IMR-90 (cell line): Measurements from ENCODE around the gene RGL4. TPM values are rescaled to one million over a fixed set of nuclear protein-coding genes. Genes with fewer than 3 reads are reported as not detected.

Source experiments
- ATAC-seq: fragments of 200-7000 bp; cut with Tn5 transposase; 2 replicates; pipeline ENCODE4 v1.9.1; 2020; ENCODE audit warnings: low read depth, mild to moderate bottlenecking, moderate library complexity
- BruUV-seq: library from RNA; stranded (reverse); fragments of 400-500 nt; replicated peaks from 2 replicates; lab custom pipeline; 2021; lab: Mats Ljungman, UMichigan
- CTCF ChIA-PET: fragments of 300-600 bp; formaldehyde crosslinking; extraction: SDS; loops from one replicate; lab custom pipeline; 2021; ENCODE audit warnings: antibody characterized with exemption; lab: Yijun Ruan, JAX
- POLR2A ChIA-PET: fragments of 300-600 bp; sonication (Branson Sonifier 250); formaldehyde crosslinking; loops from one replicate; lab custom pipeline; 2022; ENCODE audit warnings: antibody characterized with exemption; ENCODE audit not compliant: unreplicated experiment; lab: Charles Lee
- DNase-seq: peaks from one replicate; pipeline ENCODE4 v3.0.0; 2013
- H2AFZ ChIP-seq: replicated peaks from 2 replicates; pipeline ENCODE3; 2013; ENCODE audit warnings: low read length, mild to moderate bottlenecking; ENCODE audit not compliant: poor library complexity
- H2AK5ac ChIP-seq: 2 replicates; pipeline ENCODE4 v1.6.1; 2013; ENCODE audit warnings: low read depth, low read length, inconsistent platforms
- H2AK9ac ChIP-seq: replicated peaks from 2 replicates; pipeline ENCODE3; 2013; ENCODE audit warnings: mild to moderate bottlenecking, low read depth, low read length, moderate library complexity; ENCODE audit not compliant: poor library complexity
- H2BK120ac ChIP-seq: 2 replicates; pipeline ENCODE4 v1.6.1; 2013; ENCODE audit warnings: low read depth, low read length, inconsistent platforms
- H2BK15ac ChIP-seq: 3 replicates; pipeline ENCODE4 v1.6.1; 2013; ENCODE audit warnings: low read depth, low read length, inconsistent platforms
- H2BK20ac ChIP-seq: 2 replicates; pipeline ENCODE4 v1.6.1; 2013; ENCODE audit warnings: low read depth, mild to moderate bottlenecking, inconsistent platforms, low read length, moderate library complexity
- H2BK5ac ChIP-seq: 2 replicates; pipeline ENCODE4 v1.6.1; 2013; ENCODE audit warnings: mild to moderate bottlenecking, low read depth, low read length, inconsistent platforms; ENCODE audit not compliant: poor library complexity, severe bottlenecking
- H3K14ac ChIP-seq: replicated peaks from 2 replicates; pipeline ENCODE4 v1.6.1; 2013; ENCODE audit warnings: low read depth, low read length, inconsistent platforms
- H3K18ac ChIP-seq: 2 replicates; pipeline ENCODE4 v1.6.1; 2013; ENCODE audit warnings: low read depth, low read length, control low read depth
- H3K23ac ChIP-seq: 2 replicates; pipeline ENCODE4 v1.6.1; 2013; ENCODE audit warnings: low read depth, low read length, inconsistent platforms
- H3K27ac ChIP-seq: 2 replicates; pipeline ENCODE4 v1.5.1; 2013; ENCODE audit warnings: mild to moderate bottlenecking, control low read depth, low read length; ENCODE audit not compliant: insufficient read depth
- H3K27me3 ChIP-seq: 2 replicates; pipeline ENCODE4 v1.6.1; 2013; ENCODE audit warnings: low read length; ENCODE audit not compliant: control insufficient read depth, insufficient read depth
- H3K36me3 ChIP-seq: 2 replicates; pipeline ENCODE4 v1.6.1; 2013; ENCODE audit warnings: low read length, mixed read lengths; ENCODE audit not compliant: control insufficient read depth, insufficient read depth
- H3K4ac ChIP-seq: 2 replicates; pipeline ENCODE4 v1.6.1; 2013; ENCODE audit warnings: low read depth, low read length, inconsistent platforms
- H3K4me1 ChIP-seq: 2 replicates; pipeline ENCODE4 v1.6.1; 2013; ENCODE audit warnings: low read length, mixed read lengths; ENCODE audit not compliant: control insufficient read depth, insufficient read depth
- H3K4me2 ChIP-seq: 2 replicates; pipeline ENCODE4 v1.6.1; 2013; ENCODE audit warnings: low read depth, mild to moderate bottlenecking, control low read depth, low read length, moderate library complexity
- H3K4me3 ChIP-seq: 2 replicates; pipeline ENCODE4 v1.5.1; 2013; ENCODE audit warnings: low read depth, mild to moderate bottlenecking, control low read depth, low read length, moderate library complexity; ENCODE audit not compliant: insufficient read depth
- H3K56ac ChIP-seq: 2 replicates; pipeline ENCODE4 v1.6.1; 2013; ENCODE audit warnings: low read length, inconsistent platforms; ENCODE audit not compliant: insufficient read depth; ENCODE audit errors: extremely low read depth
- H3K79me1 ChIP-seq, 2 experiments: 2 replicates each; pipeline ENCODE4 v1.6.1; 2013; ENCODE audit warnings: low read length in 2 of 2, inconsistent platforms in 1 of 2, low read depth in 1 of 2
- H3K9ac ChIP-seq: 2 replicates; pipeline ENCODE4 v1.6.1; 2013; ENCODE audit warnings: low read depth, low read length, control low read depth
- H3K9me1 ChIP-seq: 2 replicates; pipeline ENCODE4 v1.6.1; 2013; ENCODE audit warnings: low read length, inconsistent platforms; ENCODE audit not compliant: insufficient read depth
- H3K9me3 ChIP-seq: 2 replicates; pipeline ENCODE4 v1.6.1; 2013; ENCODE audit warnings: low read length; ENCODE audit not compliant: control insufficient read depth, insufficient read depth
- H4K20me1 ChIP-seq: 2 replicates; pipeline ENCODE4 v1.6.1; 2013; ENCODE audit warnings: low read length, inconsistent platforms; ENCODE audit not compliant: insufficient read depth
- H4K5ac ChIP-seq: 2 replicates; pipeline ENCODE4 v1.6.1; 2013; ENCODE audit warnings: mild to moderate bottlenecking, low read depth, low read length, control low read depth
- H4K8ac ChIP-seq, 2 experiments: 2 replicates each; pipeline ENCODE4 v1.6.1; 2013; ENCODE audit warnings: low read depth in 2 of 2, low read length in 2 of 2, control low read depth in 1 of 2, inconsistent platforms in 1 of 2
- H4K91ac ChIP-seq: 2 replicates; pipeline ENCODE4 v1.6.1; 2013; ENCODE audit warnings: low read depth, low read length, inconsistent platforms; ENCODE audit not compliant: insufficient read depth
- BHLHE40 ChIP-seq: fragments of 150-350 bp; IDR thresholded peaks from 2 replicates; pipeline ENCODE4 v1.6.1; 2016; ENCODE audit warnings: mild to moderate bottlenecking, low read depth, low read length
- CEBPB ChIP-seq: IDR thresholded peaks from 2 replicates; pipeline ENCODE4 v1.6.1; 2012; ENCODE audit warnings: low read depth, low read length, improper control_type of control experiment
- CHD1 ChIP-seq: IDR thresholded peaks from 2 replicates; pipeline ENCODE4 v1.6.1; 2012; ENCODE audit warnings: low read depth, low read length, improper control_type of control experiment
- CTCF ChIP-seq: conservative IDR thresholded peaks from 2 replicates; pipeline ENCODE4 v1.5.1; 2012; ENCODE audit warnings: mild to moderate bottlenecking, low read depth, low read length, improper control_type of control experiment
- ELK1 ChIP-seq: fragments of 150-350 bp; IDR thresholded peaks from 2 replicates; pipeline ENCODE4 v1.6.1; 2016; ENCODE audit warnings: low read depth, mild to moderate bottlenecking, low read length, moderate library complexity, borderline replicate concordance
- FOS ChIP-seq: fragments of 150-350 bp; IDR thresholded peaks from 2 replicates; pipeline ENCODE4 v1.6.1; 2016; ENCODE audit warnings: low read depth, low read length
- MAFK ChIP-seq: IDR thresholded peaks from 2 replicates; pipeline ENCODE4 v1.6.1; 2012; ENCODE audit warnings: low read depth, low read length, improper control_type of control experiment
- MAZ ChIP-seq: IDR thresholded peaks from 2 replicates; pipeline ENCODE4 v1.6.1; 2012; ENCODE audit warnings: low read depth, mild to moderate bottlenecking, low read length, improper control_type of control experiment, moderate library complexity, borderline replicate concordance
- MXI1 ChIP-seq: IDR thresholded peaks from 2 replicates; pipeline ENCODE4 v1.6.1; 2012; ENCODE audit warnings: low read depth, mild to moderate bottlenecking, low read length, moderate library complexity, borderline replicate concordance
- NFE2L2 ChIP-seq: fragments of 150-350 bp; IDR thresholded peaks from 2 replicates; pipeline ENCODE4 v1.6.1; 2016; ENCODE audit warnings: low read depth, mild to moderate bottlenecking, low read length
- POLR2A ChIP-seq: IDR thresholded peaks from 2 replicates; pipeline ENCODE4 v1.6.1; 2012; ENCODE audit warnings: mild to moderate bottlenecking, low read depth, low read length
- RAD21 ChIP-seq: IDR thresholded peaks from 2 replicates; pipeline ENCODE4 v1.6.1; 2012; ENCODE audit warnings: low read length, improper control_type of control experiment
- RCOR1 ChIP-seq: IDR thresholded peaks from 2 replicates; pipeline ENCODE4 v1.6.1; 2012; ENCODE audit warnings: mild to moderate bottlenecking, low read length, improper control_type of control experiment; ENCODE audit not compliant: insufficient replicate concordance
- RFX5 ChIP-seq: IDR thresholded peaks from 2 replicates; pipeline ENCODE4 v1.8.0; 2012; ENCODE audit warnings: low read depth, mild to moderate bottlenecking, low read length, moderate library complexity
- SMC3 ChIP-seq: fragments of 150-350 bp; IDR thresholded peaks from 2 replicates; pipeline ENCODE4 v1.6.1; 2016; ENCODE audit warnings: low read depth, mild to moderate bottlenecking, antibody characterized with exemption, low read length, moderate library complexity
- USF2 ChIP-seq: fragments of 150-350 bp; IDR thresholded peaks from 2 replicates; pipeline ENCODE4 v1.6.1; 2017; ENCODE audit warnings: mild to moderate bottlenecking, antibody characterized with exemption, low read length, low read depth
- WGBS, 2 experiments: methylation state at CpG; one replicate each; pipeline versions ENCODE4 v1.1.5 to v1.1.7; 2013; ENCODE audit warnings: missing lambda C conversion rate in 2 of 2; ENCODE audit not compliant: insufficient read length in 1 of 2; ENCODE audit errors: extremely low coverage in 2 of 2; 5-methylcytosine and 5-hydroxymethylcytosine counted together
- dilution Hi-C: fragments of 300-500 bp; cut with HindIII; formaldehyde crosslinking; loops from one replicate; pipeline ENCODE4 v1.14.3; 2018; ENCODE audit warnings: low sequenced_read_pairs; ENCODE audit not compliant: unreplicated experiment
- in situ Hi-C: fragments of 300-500 bp; cut with MboI; formaldehyde crosslinking; loops from 3 replicates; pipeline ENCODE4 v1.14.3; 2019; ENCODE audit warnings: low sequenced_read_pairs, inconsistent platforms, mixed read lengths
- intact Hi-C: fragments of 100-400 bp; cut with micrococcal nuclease; formaldehyde crosslinking; loops from 2 replicates; pipeline ENCODE4 v1.10.0; 2022
- polyA plus RNA-seq, 3 experiments: library from polyadenylated mRNA; depleted of rRNA; stranded (reverse); fragments of >200 nt; gene quantifications; 2 replicates each; pipeline ENCODE4 v1.2.3, GENCODE V29; 2012; ENCODE audit warnings: low replicate concordance in 1 of 3
- total RNA-seq: library from RNA; depleted of rRNA; stranded (reverse); fragments of >200 nt; gene quantifications from 2 replicates; pipeline ENCODE4 v1.2.3, GENCODE V29; 2012

The RGL4 gene
- total and polyA plus RNA-seq, 2 of the 4 experiments (the other 2 are of a cell fraction), result not detected

- dilution Hi-C loops, result no loop called here
- no TSS peak for BruUV-seq
Observed at GRCh38 chr22:23696326-23696851, 5.6 kb downstream of the RGL4 start.

More at GRCh38 chr22:23696326-23696851, 5.6 kb downstream of the RGL4 start:
- no peak overlapping the region for H3K23ac ChIP-seq
- TF ChIP-seq USF2 (no peak), POLR2A (no peak), NFE2L2 (no peak), FOS (no peak), CTCF (no peak), RFX5 (no peak), RCOR1 (no peak), ELK1 (no peak), CEBPB (no peak), RAD21 (no peak), MAZ (no peak), SMC3 (no peak), MAFK (no peak), MXI1 (no peak), BHLHE40 (no peak), CHD1 (no peak)
- H2AK5ac ChIP-seq, result no peak overlapping the region
- intact Hi-C loops, result no loop called here
- no peak overlapping the region for H3K4me3 ChIP-seq
- CTCF ChIA-PET, result interaction anchor here (0.5 kb wide), 1 partner anchor 22 kb away, joined by 3 read pairs; no protein-coding TSS in a partner anchor
- WGBS, 2 experiments, result 83% methylated on average over 3 of the region's 13 CpGs; no CpG with 5 or more reads in 1 of the 2 experiments
- peaks cover 23% of the 10 kb centered on the region for H3K36me3 ChIP-seq
- no peaks in the 10 kb centered on the region for H3K9me3 ChIP-seq
- no peak overlapping the region for H2BK5ac ChIP-seq
- H4K8ac ChIP-seq, result no peak overlapping the region
- H3K4ac ChIP-seq, result no peak overlapping the region
- POLR2A ChIA-PET, result no interaction called here
- H3K4me1 ChIP-seq, result peaks cover 14% of the 10 kb centered on the region
- in situ Hi-C loops, result no loop called here
- H3K9ac ChIP-seq, result no peak overlapping the region
- H2BK20ac ChIP-seq, result no peak overlapping the region
- H3K79me1 ChIP-seq, result peaks cover 13 to 23% of the 10 kb centered on the region in 2 experiments; a peak in 3 of 4 replicates
- no peak overlapping the region for H2BK120ac ChIP-seq
- DNase-seq (peak; percentile 56), ATAC-seq (no peak)
- no peak overlapping the region for H2AFZ ChIP-seq
- peaks cover 8% of the 10 kb centered on the region; the same call in 1 of the 2 replicates for H4K20me1 ChIP-seq
- H3K18ac ChIP-seq, result no peak overlapping the region
- H4K5ac ChIP-seq, result no peak overlapping the region
- peaks cover 23% of the 10 kb centered on the region for H3K9me1 ChIP-seq
- no peak overlapping the region for H3K27ac ChIP-seq
- H2BK15ac ChIP-seq, result no peak overlapping the region
- H3K56ac ChIP-seq, result no peak overlapping the region
- H3K14ac ChIP-seq, result no peak overlapping the region
- H2AK9ac ChIP-seq, result no peak overlapping the region
- no peaks in the 10 kb centered on the region for H3K27me3 ChIP-seq
- no peak overlapping the region for H4K91ac ChIP-seq
- H3K4me2 ChIP-seq, result no peak overlapping the region
